AG09309 (cell line): Measurements from ENCODE around the gene NEK8.

ENCODE experiments used
- DNase-seq: peaks from one replicate; pipeline ENCODE4 v3.0.0-alpha.2; 2010; ENCODE audit warnings: low read depth
- H3K4me3 ChIP-seq: 2 replicates; pipeline ENCODE4 v1.5.1; 2011; ENCODE audit warnings: mild to moderate bottlenecking, low read depth, low read length, moderate library complexity; ENCODE audit not compliant: control insufficient read depth
- CTCF ChIP-seq: IDR thresholded peaks from 2 replicates; pipeline ENCODE4 v1.5.1; 2011; ENCODE audit warnings: mild to moderate bottlenecking, low read depth, low read length, inconsistent platforms; ENCODE audit not compliant: insufficient read depth, control insufficient read depth; ENCODE audit errors: missing control alignments

NEK8 gene

DNA sequence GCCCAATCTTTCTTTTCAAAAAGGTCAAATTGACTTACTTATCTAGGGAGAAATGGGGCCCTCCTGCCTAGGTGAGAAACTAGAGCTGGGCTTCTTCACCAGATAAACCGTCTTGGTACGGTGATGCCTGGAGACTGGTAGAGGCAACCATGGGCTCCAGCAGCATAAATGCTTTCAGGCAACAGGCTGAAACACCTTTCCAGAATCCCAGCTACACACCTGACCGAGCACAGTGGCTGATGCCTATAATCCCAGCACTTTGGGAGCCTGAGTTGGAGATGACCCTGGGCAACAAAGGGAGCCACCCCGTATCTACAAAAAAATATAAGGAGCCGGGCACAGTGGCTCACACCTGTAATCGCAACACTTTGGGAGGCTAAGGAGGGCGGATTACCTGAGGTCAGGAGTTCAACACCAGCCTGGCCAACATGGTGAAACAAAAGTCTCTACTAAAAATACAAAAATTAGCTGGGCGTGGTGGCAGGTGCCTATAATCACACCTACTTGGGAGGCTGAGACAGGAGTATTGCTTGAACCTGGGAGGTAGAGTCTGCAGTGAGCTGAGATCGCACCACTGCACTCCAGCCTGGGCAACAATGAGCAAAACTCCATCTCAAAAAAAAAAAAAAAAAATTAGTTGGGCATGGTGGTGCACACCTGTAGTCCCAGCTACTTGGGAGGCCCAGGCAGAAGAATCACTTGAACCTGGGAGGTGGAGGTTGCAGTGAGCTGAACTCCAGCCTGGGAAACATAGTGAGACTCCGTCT lies 23.2 kb downstream of the NEK8 start:
- H3K4me3 ChIP-seq: no peak overlapping the region
- no peak for DNase-seq
- TF ChIP-seq CTCF: no peak

- no peak for DNase-seq
- TF ChIP-seq CTCF: no peak
- H3K4me3 ChIP-seq: no peak overlapping the region
Measured at GRCh38 chr17:28755486-28755885, 26.9 kb downstream of the NEK8 start.

DNA sequence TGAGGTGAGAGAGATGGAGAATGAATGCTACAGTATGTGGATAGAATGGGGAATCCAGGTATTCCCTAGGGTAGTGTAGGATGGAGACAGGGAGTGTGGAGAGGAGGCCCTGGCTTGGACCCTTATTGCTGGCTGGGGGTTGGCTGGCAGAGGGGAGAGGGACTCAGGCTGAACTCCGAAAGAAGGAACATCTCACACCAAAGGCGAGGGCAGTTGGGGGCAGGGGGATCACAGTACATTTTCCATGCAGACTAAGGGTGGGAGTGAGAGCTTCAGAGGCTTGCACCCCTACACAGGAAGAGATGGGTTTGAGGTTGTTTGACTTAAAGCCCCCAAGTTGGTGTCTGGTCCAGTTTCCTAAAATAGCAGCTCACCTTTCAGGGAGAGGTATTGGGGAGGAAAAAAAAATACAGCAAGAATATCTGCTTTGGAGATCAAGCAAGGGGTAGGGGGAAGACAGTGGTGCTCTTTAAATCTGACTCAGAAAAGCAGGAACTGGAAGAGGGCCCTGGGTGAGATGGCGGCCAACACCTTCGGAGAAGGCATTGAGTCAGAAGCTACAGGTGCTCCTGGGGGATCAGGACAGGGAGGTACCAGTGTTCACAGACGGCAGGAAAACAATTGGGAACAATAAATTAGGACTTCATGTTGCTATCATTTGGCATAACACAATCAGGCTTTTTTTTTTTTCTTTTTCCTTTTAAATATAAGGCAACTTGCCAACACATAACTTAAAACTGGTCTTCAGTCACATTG lies 27.6 kb downstream of the NEK8 start:
- no peak for DNase-seq

GRCh38 chr17:28758411-28759121 lies 30.0 kb downstream of the NEK8 start:
- no peak for TF ChIP-seq CTCF
- no peak overlapping the region for H3K4me3 ChIP-seq
- no peak for DNase-seq

More for the DNA sequence above, 27.6 kb downstream of the NEK8 start:
- H3K4me3 ChIP-seq: no peak overlapping the region
- TF ChIP-seq CTCF: no peak

GRCh38 chr17:28759256-28759865 lies 30.8 kb downstream of the NEK8 start:
- no peak for DNase-seq
- no peak for TF ChIP-seq CTCF
- H3K4me3 ChIP-seq: no peak overlapping the region

GRCh38 chr17:28760601-28761562 lies 32.3 kb downstream of the NEK8 start:
- peak; percentile 10 for DNase-seq
- no peak overlapping the region for H3K4me3 ChIP-seq
- TF ChIP-seq CTCF: no peak
